GM21390 (cell line): ENCODE data around the gene HHIPL2.
"Not testable (repeated sequence)": the region's sequence is repeated elsewhere in the genome, so short reads cannot be mapped to it uniquely, and the experiment has no call there.

Experiments used
- ATAC-seq: cut with Tn5 transposase; IDR thresholded peaks from one replicate; pipeline ENCODE4 v1.9.1; 2021; ENCODE audit not compliant: unreplicated experiment

Gene HHIPL2

GRCh38 chr1:222540598-222540995 lies 7.3 kb downstream of the HHIPL2 start:
- ATAC-seq, result no peak

- no peak for ATAC-seq
Measured at GRCh38 chr1:222539951-222540597, 7.8 kb downstream of the HHIPL2 start.

- ATAC-seq, result no peak
Measured at GRCh38 chr1:222535455-222535854, 12.4 kb downstream of the HHIPL2 start.

- ATAC-seq, result no peak
Measured at GRCh38 chr1:222530852-222531251, 17.1 kb downstream of the HHIPL2 start.

GRCh38 chr1:222529916-222530315 lies 18.0 kb downstream of the HHIPL2 start:
- ATAC-seq, result no peak

GRCh38 chr1:222529181-222529580 lies 18.7 kb downstream of the HHIPL2 start:
- ATAC-seq, result no peak

GRCh38 chr1:222525951-222526350 lies 22.0 kb downstream of the HHIPL2 start:
- no peak for ATAC-seq

- ATAC-seq, result no peak
Measured at GRCh38 chr1:222523852-222524251, 24.1 kb downstream of the HHIPL2 start.

- no peak for ATAC-seq
Measured at GRCh38 chr1:222522105-222522915, 25.6 kb downstream of the HHIPL2 start.

GRCh38 chr1:222521299-222522104 lies 26.4 kb downstream of the HHIPL2 start:
- ATAC-seq, result no peak

GRCh38 chr1:222489496-222489895 lies 58.4 kb downstream of the HHIPL2 start:
- not testable (repeated sequence) for ATAC-seq

GRCh38 chr1:222487774-222488173 lies 60.1 kb downstream of the HHIPL2 start:
- ATAC-seq, result not testable (repeated sequence)

GRCh38 chr1:222484005-222484404 lies 63.9 kb downstream of the HHIPL2 start:
- ATAC-seq, result not testable (repeated sequence)

- not testable (repeated sequence) for ATAC-seq
Measured at GRCh38 chr1:222479567-222479966, 68.3 kb downstream of the HHIPL2 start.

- not testable (repeated sequence) for ATAC-seq
Measured at GRCh38 chr1:222476436-222476835, 71.5 kb downstream of the HHIPL2 start.

- not testable (repeated sequence) for ATAC-seq
Measured at GRCh38 chr1:222473717-222474116, 74.2 kb downstream of the HHIPL2 start.

- ATAC-seq, result not testable (repeated sequence)
Measured at GRCh38 chr1:222472776-222473540, 74.9 kb downstream of the HHIPL2 start.
